ENCODE data around the gene PHF20. TPM values are rescaled to one million over a fixed set of nuclear protein-coding genes. Genes with fewer than 3 reads are reported as not detected.
A peak's percentile ranks its signal among the peaks of the same experiment; 100 is the strongest.
"Not testable (repeated sequence)": the region's sequence is repeated elsewhere in the genome, so short reads cannot be mapped to it uniquely, and the experiment has no call there.

The PHF20 gene
- total RNA-seq, 1 donor from 2014 or later, result 17.3 TPM

GRCh38 chr20:35979544-35979943, 207.7 kb downstream of the PHF20 start:
- ATAC-seq, result no peak

- ATAC-seq, result no peak
Observed at GRCh38 chr20:35981969-35982368, 210.2 kb downstream of the PHF20 start.

- ATAC-seq, result no peak
Observed at GRCh38 chr20:35984382-35984781, 212.6 kb downstream of the PHF20 start.

GRCh38 chr20:35985806-35986205, 214.0 kb downstream of the PHF20 start:
- ATAC-seq, result no peak

- no peak for ATAC-seq
Observed at GRCh38 chr20:35988910-35989463, 217.2 kb downstream of the PHF20 start.

- ATAC-seq, result peak; percentile 61
Observed at GRCh38 chr20:35991142-35991771, 219.4 kb downstream of the PHF20 start.

GRCh38 chr20:35992713-35993335, 221.0 kb downstream of the PHF20 start:
- ATAC-seq, result peak; percentile 77

- peak; percentile 87 for ATAC-seq
Observed at GRCh38 chr20:35994994-35995453, 223.2 kb downstream of the PHF20 start.

- not testable (repeated sequence) for ATAC-seq
Observed at GRCh38 chr20:35996492-35996891, 224.7 kb downstream of the PHF20 start.

Other genes starting within 250 kb of the PHF20 start
- not detected for gene C20orf173, start 242.4 kb upstream of the PHF20 start, total RNA-seq
- 168 TPM for gene ERGIC3, start 229.9 kb upstream of the PHF20 start, total RNA-seq
- gene SPAG4, start 156.2 kb upstream of the PHF20 start, total RNA-seq, result 3.3 TPM
- gene CPNE1, start 107.1 kb upstream of the PHF20 start, total RNA-seq, result 130 TPM
- gene RBM12, start 107.1 kb upstream of the PHF20 start, total RNA-seq, result 58.0 TPM
- gene NFS1, start 72.7 kb upstream of the PHF20 start, total RNA-seq, result 25.1 TPM
- 136 TPM for gene ROMO1, start 72.6 kb upstream of the PHF20 start, total RNA-seq
- gene RBM39, start 29.8 kb upstream of the PHF20 start, total RNA-seq, result 139 TPM
- 47.9 TPM for gene SCAND1, start 182.5 kb downstream of the PHF20 start, total RNA-seq
- 3.7 TPM for gene CNBD2, start 196.6 kb downstream of the PHF20 start, total RNA-seq